DMS 273 (cell line): Measurements from ENCODE around the gene RAB3A.

Experiments used
- DNase-seq: peaks from one replicate; lab custom pipeline; 2025; ENCODE audit not compliant: unreplicated experiment; lab: John Stamatoyannopoulos, UW

Gene RAB3A

GRCh38 chr19:18152817-18153555 lies 50.9 kb downstream of the RAB3A start, which contains the start of gene PIK3R2:
Gene PIK3R2 (plus strand): TSS chr19:18153163. CDS start chr19:18155880, 2,717 bp downstream.
- peak; percentile 100 for DNase-seq

- peak; percentile 99 for DNase-seq
Measured at GRCh38 chr19:18152442-18152816, 51.4 kb downstream of the RAB3A start.

GRCh38 chr19:18150776-18151624 lies 52.8 kb downstream of the RAB3A start:
- no peak for DNase-seq

- no peak for DNase-seq
Measured at GRCh38 chr19:18149596-18149975, 54.3 kb downstream of the RAB3A start.

- no peak for DNase-seq
Measured at GRCh38 chr19:18147396-18147795, 56.4 kb downstream of the RAB3A start.
